Esophagus muscularis mucosa (tissue), 4 donors: ENCODE measurements around the gene PPP1R2C.

Experiments used
- CTCF ChIP-seq, 3 experiments: fragments of 200-600 bp in 2 of 3; fragments of 450-650 bp in 1 of 3; sonication (generic) in 2 of 3; IDR thresholded peaks; one replicate each; pipeline ENCODE4 v1.5.1; 2017 to 2019; ENCODE audit warnings: antibody characterized with exemption in 3 of 3, mild to moderate bottlenecking in 2 of 3, moderate library complexity in 1 of 3
- EP300 ChIP-seq: sonication (generic); formaldehyde crosslinking; IDR thresholded peaks from one replicate; pipeline ENCODE4 v1.6.1; 2017; ENCODE audit warnings: antibody characterized with exemption
- POLR2A ChIP-seq: fragments of 450-650 bp; IDR thresholded peaks from one replicate; pipeline ENCODE4 v1.6.1; 2017; ENCODE audit warnings: antibody characterized with exemption, moderate library complexity, mild to moderate bottlenecking, low read depth
- POLR2AphosphoS5 ChIP-seq, 2 donors: sonication (generic); formaldehyde crosslinking; IDR thresholded peaks; one replicate each; pipeline ENCODE4 v1.6.1; 2017; ENCODE audit warnings: antibody characterized with exemption in 2 of 2

DNA sequence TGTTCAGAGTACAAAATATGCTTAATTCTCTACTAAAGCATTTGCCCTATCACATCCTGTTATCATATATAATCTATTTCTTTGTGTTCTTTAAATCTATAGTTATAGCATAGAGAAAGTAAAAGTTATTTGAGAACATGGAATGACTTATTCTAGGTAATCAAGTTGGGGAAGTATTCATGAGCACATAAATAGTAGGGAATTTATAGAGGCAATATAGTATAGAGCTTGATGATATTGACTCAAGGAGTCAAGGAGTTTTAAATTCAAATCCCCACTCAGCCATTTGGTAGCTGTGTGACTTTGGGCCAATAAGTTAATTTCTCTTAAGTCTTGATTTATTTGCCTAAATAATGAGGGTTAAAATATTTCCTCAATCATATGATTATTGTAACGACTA, 37.5 kb downstream of the PPP1R2C start:
- TF ChIP-seq CTCF (IDR thresholded peaks at IDR 0.05) (no peak), EP300 (no peak), POLR2AphosphoS5 (IDR thresholded peaks at IDR 0.05) (no peak), POLR2A (no peak)
